SU-DHL-6 (cell line): ENCODE measurements around the gene HLA-DQB1.

ENCODE experiments used
- H2AFZ ChIP-seq: fragments of 200-600 bp; sonication (generic); 2 replicates; pipeline ENCODE4 v1.6.1; 2014; ENCODE audit warnings: low read depth, mild to moderate bottlenecking, moderate library complexity, mixed read lengths, antibody characterized with exemption, low read length; ENCODE audit not compliant: severe bottlenecking
- H3F3A ChIP-seq: fragments of 200-600 bp; shearing (Covaris generic); 2 replicates; pipeline ENCODE4 v1.6.0; 2016; ENCODE audit warnings: antibody characterized with exemption, mild to moderate bottlenecking; ENCODE audit not compliant: insufficient read depth
- H3K27ac ChIP-seq: fragments of 200-600 bp; sonication (generic); 2 replicates; pipeline ENCODE4 v1.5.1; 2016; ENCODE audit warnings: low read depth, mild to moderate bottlenecking, low read length, moderate library complexity, mixed read lengths
- H3K27me3 ChIP-seq: fragments of 200-600 bp; sonication (generic), shearing (Covaris generic); 2 replicates; pipeline ENCODE4 v1.6.0; 2014; ENCODE audit warnings: mild to moderate bottlenecking, low read length
- H3K36me3 ChIP-seq: fragments of 200-600 bp; sonication (generic); 2 replicates; pipeline ENCODE4 v1.6.1; 2014; ENCODE audit warnings: mild to moderate bottlenecking, low read length, mixed read lengths
- H3K4me2 ChIP-seq: fragments of 300-600, 200-600 bp; shearing (Covaris generic), sonication (generic); 2 replicates; pipeline ENCODE4 v1.6.0; 2014; ENCODE audit warnings: low read length, low read depth, mild to moderate bottlenecking; ENCODE audit not compliant: poor library complexity, severe bottlenecking
- H3K4me3 ChIP-seq: fragments of 200-600 bp; sonication (generic); 2 replicates; pipeline ENCODE4 v1.5.1; 2014; ENCODE audit warnings: antibody characterized with exemption, low read length, mild to moderate bottlenecking, mixed read lengths; ENCODE audit not compliant: insufficient read depth, poor library complexity, severe bottlenecking
- H3K79me2 ChIP-seq: fragments of 200-600 bp; sonication (generic); 2 replicates; pipeline ENCODE4 v1.6.1; 2014; ENCODE audit warnings: mild to moderate bottlenecking, low read length, moderate library complexity; ENCODE audit not compliant: insufficient read depth
- H3K9ac ChIP-seq: fragments of 200-600 bp; sonication (generic); 2 replicates; pipeline ENCODE4 v1.7.0; 2014; ENCODE audit warnings: mild to moderate bottlenecking, low read length
- H3K9me2 ChIP-seq: fragments of 200-600 bp; sonication (generic); replicated peaks from 2 replicates; pipeline ENCODE4 v1.6.1; 2014; ENCODE audit warnings: low read length; ENCODE audit not compliant: insufficient read depth
- H3K9me3 ChIP-seq: fragments of 200-600 bp; sonication (generic); 2 replicates; pipeline ENCODE4 v1.6.1; 2014; ENCODE audit warnings: low read length, mixed read lengths; ENCODE audit not compliant: insufficient read depth
- H4K20me1 ChIP-seq: fragments of 200-600 bp; sonication (generic); 2 replicates; pipeline ENCODE4 v1.6.1; 2014; ENCODE audit warnings: low read depth, mild to moderate bottlenecking, antibody characterized with exemption, low read length, moderate library complexity, mixed read lengths
- EZH2phosphoT487 ChIP-seq: fragments of 200-600 bp; sonication (generic), shearing (Covaris generic); conservative IDR thresholded peaks from 2 replicates; pipeline ENCODE4 v1.6.1; 2018; ENCODE audit warnings: mild to moderate bottlenecking, antibody characterized with exemption, low read length, moderate library complexity, mixed read lengths
- TF ChIP-seq, protein P1 (sequence below): fragments of 200-600 bp; sonication (generic); IDR thresholded peaks from one replicate; pipeline ENCODE4 v1.5.1; 2017; ENCODE audit warnings: antibody characterized with exemption, mild to moderate bottlenecking, low read length, moderate library complexity; ENCODE audit not compliant: insufficient read depth, poor library complexity, severe bottlenecking

Gene HLA-DQB1

DNA sequence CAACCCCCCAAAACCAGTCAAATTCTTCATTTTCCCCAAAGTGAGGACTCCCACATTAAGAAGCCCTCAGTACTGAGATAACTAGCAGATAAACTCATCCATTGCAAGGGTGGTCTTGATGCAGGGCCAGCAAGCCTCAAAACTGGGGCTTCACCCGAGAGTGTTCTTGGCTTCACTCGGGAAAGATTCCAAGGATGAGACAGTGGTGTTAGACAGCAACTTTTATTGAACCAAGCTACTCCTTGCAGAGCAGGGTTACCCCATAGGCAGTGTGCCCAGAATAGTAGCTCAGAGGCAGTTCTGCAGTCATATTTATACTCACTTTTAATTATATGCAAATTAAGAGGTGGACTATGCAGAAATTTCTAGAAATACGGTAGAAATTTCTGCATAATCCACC, 45.1 kb downstream of the HLA-DQB1 start:
- H3K4me3 ChIP-seq, result no peak overlapping the region
- no peak overlapping the region for H2AFZ ChIP-seq
- no peak overlapping the region for H3K4me2 ChIP-seq
- H3K27me3 ChIP-seq, result no peaks in the 10 kb centered on the region
- TF ChIP-seq, protein P1, sequence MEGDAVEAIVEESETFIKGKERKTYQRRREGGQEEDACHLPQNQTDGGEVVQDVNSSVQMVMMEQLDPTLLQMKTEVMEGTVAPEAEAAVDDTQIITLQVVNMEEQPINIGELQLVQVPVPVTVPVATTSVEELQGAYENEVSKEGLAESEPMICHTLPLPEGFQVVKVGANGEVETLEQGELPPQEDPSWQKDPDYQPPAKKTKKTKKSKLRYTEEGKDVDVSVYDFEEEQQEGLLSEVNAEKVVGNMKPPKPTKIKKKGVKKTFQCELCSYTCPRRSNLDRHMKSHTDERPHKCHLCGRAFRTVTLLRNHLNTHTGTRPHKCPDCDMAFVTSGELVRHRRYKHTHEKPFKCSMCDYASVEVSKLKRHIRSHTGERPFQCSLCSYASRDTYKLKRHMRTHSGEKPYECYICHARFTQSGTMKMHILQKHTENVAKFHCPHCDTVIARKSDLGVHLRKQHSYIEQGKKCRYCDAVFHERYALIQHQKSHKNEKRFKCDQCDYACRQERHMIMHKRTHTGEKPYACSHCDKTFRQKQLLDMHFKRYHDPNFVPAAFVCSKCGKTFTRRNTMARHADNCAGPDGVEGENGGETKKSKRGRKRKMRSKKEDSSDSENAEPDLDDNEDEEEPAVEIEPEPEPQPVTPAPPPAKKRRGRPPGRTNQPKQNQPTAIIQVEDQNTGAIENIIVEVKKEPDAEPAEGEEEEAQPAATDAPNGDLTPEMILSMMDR, result no peak
- no peak for TF ChIP-seq EZH2phosphoT487
- no peaks in the 10 kb centered on the region for H3K79me2 ChIP-seq
- peaks cover 26% of the 10 kb centered on the region for H3F3A ChIP-seq
- 0 out of 2 replicates have a peak, but pooled peaks cover 3% of the 10 kb centered on the region for H3K36me3 ChIP-seq
- H3K27ac ChIP-seq, result no peak overlapping the region
- no peaks in the 10 kb centered on the region for H3K9me3 ChIP-seq
- H4K20me1 ChIP-seq, result no peaks in the 10 kb centered on the region
- no peaks in the 10 kb centered on the region for H3K9me2 ChIP-seq
- H3K9ac ChIP-seq, result no peak overlapping the region

GRCh38 chr6:32617751-32618150, 48.7 kb downstream of the HLA-DQB1 start:
- Histone ChIP-seq H3K36me3 (0 out of 2 replicates have a peak, but pooled peaks cover 3% of the 10 kb centered on the region), H3K9me3 (no peaks in the 10 kb centered on the region), H3K27ac (no peak overlapping the region), H3K4me3 (no peak overlapping the region), H3K9me2 (no peaks in the 10 kb centered on the region), H3K9ac (no peak overlapping the region), H3K27me3 (no peaks in the 10 kb centered on the region), H3K4me2 (no peak overlapping the region), H3K79me2 (no peaks in the 10 kb centered on the region), H2AFZ (no peak overlapping the region), H3F3A (peaks cover 9% of the 10 kb centered on the region), H4K20me1 (no peaks in the 10 kb centered on the region)
- TF ChIP-seq, protein P1, result no peak
- TF ChIP-seq EZH2phosphoT487, result no peak

DNA sequence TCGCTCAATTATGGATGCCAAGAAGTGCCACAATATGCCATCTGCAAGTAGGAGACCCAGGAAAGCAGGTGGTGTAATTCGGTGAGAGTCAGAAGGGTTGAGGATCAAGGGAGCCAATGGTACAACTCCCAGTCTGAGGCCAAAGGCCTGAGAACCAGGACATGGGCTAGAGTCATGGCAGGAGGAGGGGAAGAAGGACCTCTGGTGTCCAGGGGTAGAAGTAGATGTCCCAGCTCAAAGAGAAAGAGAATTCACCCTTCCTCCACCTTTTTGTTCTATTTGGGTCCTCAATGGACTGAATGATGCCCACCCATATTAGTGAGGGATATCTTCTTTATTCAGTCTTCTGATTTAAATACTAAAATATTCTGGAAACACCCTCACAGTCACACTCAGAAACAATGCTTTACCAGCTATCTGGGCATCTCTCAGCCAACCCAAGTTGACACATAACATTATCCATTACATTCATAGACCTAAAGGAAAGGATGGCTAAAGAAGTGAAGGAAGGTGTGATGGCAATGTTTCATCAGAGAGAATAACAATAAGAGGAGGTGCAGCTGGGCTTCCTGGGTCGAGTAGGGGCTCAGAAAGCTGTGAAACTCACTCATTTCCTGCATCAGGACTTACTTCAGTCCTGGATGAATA, 50.4 kb downstream of the HLA-DQB1 start:
- Histone ChIP-seq H3K9me2 (no peaks in the 10 kb centered on the region), H3K4me3 (no peak overlapping the region), H4K20me1 (no peaks in the 10 kb centered on the region), H3K4me2 (no peak overlapping the region), H3K9me3 (no peaks in the 10 kb centered on the region), H3K9ac (no peak overlapping the region), H3F3A (no peaks in the 10 kb centered on the region), H3K27me3 (no peaks in the 10 kb centered on the region), H3K79me2 (no peaks in the 10 kb centered on the region), H2AFZ (no peak overlapping the region), H3K27ac (no peak overlapping the region), H3K36me3 (0 out of 2 replicates have a peak, but pooled peaks cover 3% of the 10 kb centered on the region)
- no peak for TF ChIP-seq EZH2phosphoT487
- TF ChIP-seq, protein P1, result no peak
